ENCODE measurements around the gene IRF6. TPM values are rescaled to one million over a fixed set of nuclear protein-coding genes. Genes with fewer than 3 reads are reported as not detected.

Gene IRF6
- total and polyA plus RNA-seq, 3 donors from 2014 or later, result 8.2 to 19.2 (median 8.7) TPM

GRCh38 chr1:209853676-209854075 is 47.7 kb upstream of the IRF6 start:
- H3K9me3 ChIP-seq, result no peaks in the 10 kb centered on the region
- H3K4me3 ChIP-seq, result no peak overlapping the region
- H3K27me3 ChIP-seq, result no peaks in the 10 kb centered on the region
- intact Hi-C loops (cut with DNase I; ENCODE audit: low total_unique reads), result no loop called here
- no peak for DNase-seq
- WGBS, 2 donors, result 88 to 94% methylated on average over 2 of the region's 2 CpGs
- H3K4me1 ChIP-seq, result no peaks in the 10 kb centered on the region
- H3K27ac ChIP-seq, result no peak overlapping the region
- no peak for TF ChIP-seq POLR2A (IDR thresholded peaks at IDR 0.05)
- TF ChIP-seq, protein P1, sequence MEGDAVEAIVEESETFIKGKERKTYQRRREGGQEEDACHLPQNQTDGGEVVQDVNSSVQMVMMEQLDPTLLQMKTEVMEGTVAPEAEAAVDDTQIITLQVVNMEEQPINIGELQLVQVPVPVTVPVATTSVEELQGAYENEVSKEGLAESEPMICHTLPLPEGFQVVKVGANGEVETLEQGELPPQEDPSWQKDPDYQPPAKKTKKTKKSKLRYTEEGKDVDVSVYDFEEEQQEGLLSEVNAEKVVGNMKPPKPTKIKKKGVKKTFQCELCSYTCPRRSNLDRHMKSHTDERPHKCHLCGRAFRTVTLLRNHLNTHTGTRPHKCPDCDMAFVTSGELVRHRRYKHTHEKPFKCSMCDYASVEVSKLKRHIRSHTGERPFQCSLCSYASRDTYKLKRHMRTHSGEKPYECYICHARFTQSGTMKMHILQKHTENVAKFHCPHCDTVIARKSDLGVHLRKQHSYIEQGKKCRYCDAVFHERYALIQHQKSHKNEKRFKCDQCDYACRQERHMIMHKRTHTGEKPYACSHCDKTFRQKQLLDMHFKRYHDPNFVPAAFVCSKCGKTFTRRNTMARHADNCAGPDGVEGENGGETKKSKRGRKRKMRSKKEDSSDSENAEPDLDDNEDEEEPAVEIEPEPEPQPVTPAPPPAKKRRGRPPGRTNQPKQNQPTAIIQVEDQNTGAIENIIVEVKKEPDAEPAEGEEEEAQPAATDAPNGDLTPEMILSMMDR (IDR thresholded peaks at IDR 0.05), result no peak
- H3K36me3 ChIP-seq (ENCODE audit: low read depth, missing control alignments), result no peaks in the 10 kb centered on the region

- Histone ChIP-seq H3K27ac (no peak overlapping the region), H3K9me3 (no peaks in the 10 kb centered on the region), H3K36me3 (ENCODE audit: low read depth, missing control alignments) (no peaks in the 10 kb centered on the region), H3K4me3 (no peak overlapping the region), H3K27me3 (no peaks in the 10 kb centered on the region), H3K4me1 (no peaks in the 10 kb centered on the region)
- intact Hi-C loops (cut with DNase I; ENCODE audit: low total_unique reads), result no loop called here
- TF ChIP-seq, protein P1 (IDR thresholded peaks at IDR 0.05), result peak in 1 of 3 experiments; percentile 41
- TF ChIP-seq POLR2A (IDR thresholded peaks at IDR 0.05), result no peak
- peak; percentile 70 for DNase-seq
- 65 to 74% methylated on average over 6 of the region's 6 CpGs for WGBS, 2 donors
Measured at GRCh38 chr1:209850342-209850979, 44.5 kb upstream of the IRF6 start.

GRCh38 chr1:209849388-209849787 is 43.4 kb upstream of the IRF6 start:
- TF ChIP-seq, protein P1 (IDR thresholded peaks at IDR 0.05), result no peak
- TF ChIP-seq POLR2A (IDR thresholded peaks at IDR 0.05), result no peak
- H3K4me3 ChIP-seq, result no peak overlapping the region
- no peaks in the 10 kb centered on the region for H3K9me3 ChIP-seq
- H3K27ac ChIP-seq, result no peak overlapping the region
- intact Hi-C loops (cut with DNase I; ENCODE audit: low total_unique reads), result no loop called here
- no peaks in the 10 kb centered on the region for H3K36me3 ChIP-seq (ENCODE audit: low read depth, missing control alignments)
- no peak for DNase-seq
- H3K27me3 ChIP-seq, result no peaks in the 10 kb centered on the region
- no peaks in the 10 kb centered on the region for H3K4me1 ChIP-seq
- WGBS, 2 donors, result 86 to 95% methylated on average over 4 to 5 of the region's 5 CpGs

DNA sequence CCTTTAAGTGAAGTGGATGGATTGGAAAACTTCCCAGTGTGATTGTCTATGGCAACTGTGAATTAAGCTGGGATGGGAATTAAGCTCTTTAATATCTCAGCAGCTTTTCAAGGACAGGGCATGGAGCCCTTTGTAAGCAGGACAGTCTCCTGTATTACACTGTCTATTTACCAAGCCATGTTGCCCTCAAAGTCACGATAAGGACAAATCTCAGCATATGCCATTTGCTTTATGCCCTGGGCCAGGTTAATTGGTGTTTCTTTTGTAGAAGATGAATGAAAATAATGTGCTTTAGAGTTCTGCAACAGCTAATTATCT is 39.4 kb upstream of the IRF6 start:
- intact Hi-C loops (cut with DNase I; ENCODE audit: low total_unique reads), result no loop called here
- TF ChIP-seq, protein P1 (IDR thresholded peaks at IDR 0.05), result no peak
- TF ChIP-seq POLR2A (IDR thresholded peaks at IDR 0.05), result no peak
- DNase-seq, result no peak
- Histone ChIP-seq H3K36me3 (ENCODE audit: low read depth, missing control alignments) (no peaks in the 10 kb centered on the region), H3K9me3 (no peaks in the 10 kb centered on the region), H3K27ac (no peak overlapping the region), H3K4me3 (no peak overlapping the region), H3K27me3 (no peaks in the 10 kb centered on the region), H3K4me1 (no peaks in the 10 kb centered on the region)
- WGBS, 2 donors, result 68 to 86% methylated on average over 1 of the region's 1 CpG

- H3K36me3 ChIP-seq (ENCODE audit: low read depth, missing control alignments), result no peaks in the 10 kb centered on the region
- no peaks in the 10 kb centered on the region for H3K4me1 ChIP-seq
- WGBS, 2 donors, result 89 to 91% methylated on average over 6 of the region's 6 CpGs
- H3K27me3 ChIP-seq, result no peaks in the 10 kb centered on the region
- intact Hi-C loops (cut with DNase I; ENCODE audit: low total_unique reads), result no loop called here
- no peaks in the 10 kb centered on the region for H3K9me3 ChIP-seq
- H3K27ac ChIP-seq, result no peak overlapping the region
- no peak overlapping the region for H3K4me3 ChIP-seq
- DNase-seq, result no peak
- TF ChIP-seq, protein P1 (IDR thresholded peaks at IDR 0.05), result no peak
- no peak for TF ChIP-seq POLR2A (IDR thresholded peaks at IDR 0.05)
Measured at GRCh38 chr1:209844695-209845407, 38.9 kb upstream of the IRF6 start.
